ENCODE measurements around the gene TTLL8.

TTLL8 gene

GRCh38 chr22:50061141-50061823 is 3.2 kb upstream of the TTLL8 start:
- no peak for DNase-seq

- no peak for DNase-seq
These were observed 2.5 kb upstream of the TTLL8 start for GRCh38 chr22:50060441-50061140.

DNA sequence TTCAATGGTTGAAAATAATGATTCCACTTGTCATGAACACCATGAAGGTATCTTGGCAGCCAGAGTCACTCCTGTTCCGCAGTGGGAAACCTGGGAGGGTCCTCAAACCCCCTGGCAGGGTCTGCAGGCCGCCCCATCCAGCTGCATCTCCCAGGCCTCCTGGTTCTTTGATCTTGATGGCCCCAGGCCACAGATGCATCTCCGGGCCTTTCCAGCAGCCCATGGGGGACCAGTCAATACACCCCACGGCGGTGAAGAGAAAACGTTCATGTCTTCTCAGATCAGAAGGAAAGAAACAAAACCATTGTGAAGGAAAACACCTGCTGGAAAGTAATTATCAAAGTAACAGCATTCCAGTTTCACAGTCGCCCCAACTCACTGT is 1.8 kb upstream of the TTLL8 start:
- DNase-seq = no peak

- DNase-seq = no peak
These were observed 1.1 kb upstream of the TTLL8 start for GRCh38 chr22:50058906-50059880.

DNA sequence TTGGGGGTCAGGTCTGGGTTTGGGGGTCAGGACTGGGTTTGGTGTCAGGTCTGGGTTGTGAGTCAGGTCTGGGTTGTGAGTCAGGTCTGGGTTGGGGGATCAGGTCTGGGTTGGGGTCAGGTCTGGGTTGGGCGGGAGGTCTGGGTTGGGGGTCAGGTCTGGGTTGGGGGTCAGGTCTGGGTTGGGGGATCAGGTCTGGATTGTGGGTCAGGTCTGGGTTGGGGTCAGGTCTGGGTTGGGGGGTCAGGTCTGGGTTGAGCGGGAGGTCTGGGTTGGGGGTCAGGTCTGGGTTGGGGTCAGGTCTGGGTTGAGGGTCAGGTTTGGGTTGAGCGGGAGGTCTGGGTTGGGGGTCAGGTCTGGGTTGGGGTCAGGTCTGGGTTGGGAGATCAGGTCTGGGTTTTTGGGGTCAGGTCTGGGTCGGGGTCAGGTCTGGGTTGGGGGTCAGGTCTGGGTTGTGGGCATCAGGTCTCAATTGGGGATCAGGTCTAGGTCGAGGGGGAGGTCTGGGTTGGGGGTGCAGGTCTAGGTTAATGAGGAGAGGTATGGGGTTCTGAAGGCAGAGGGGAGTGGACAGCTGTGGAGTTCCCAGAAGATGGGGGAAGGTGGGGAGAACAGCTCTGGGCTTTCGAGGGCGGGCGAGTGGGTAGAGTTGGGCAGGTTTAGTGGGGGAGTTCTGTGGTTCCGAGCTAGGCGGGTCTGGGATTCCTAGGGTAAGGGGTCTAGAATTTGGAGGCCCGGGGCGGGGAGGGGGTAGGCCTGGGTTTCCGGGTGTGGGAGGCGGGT is 629 bp downstream of the TTLL8 start:
- DNase-seq = no peak

- no peak for DNase-seq
These were observed 1.7 kb downstream of the TTLL8 start for GRCh38 chr22:50056214-50056972.

GRCh38 chr22:50053861-50054260 is 4.2 kb downstream of the TTLL8 start:
- DNase-seq = no peak

DNA sequence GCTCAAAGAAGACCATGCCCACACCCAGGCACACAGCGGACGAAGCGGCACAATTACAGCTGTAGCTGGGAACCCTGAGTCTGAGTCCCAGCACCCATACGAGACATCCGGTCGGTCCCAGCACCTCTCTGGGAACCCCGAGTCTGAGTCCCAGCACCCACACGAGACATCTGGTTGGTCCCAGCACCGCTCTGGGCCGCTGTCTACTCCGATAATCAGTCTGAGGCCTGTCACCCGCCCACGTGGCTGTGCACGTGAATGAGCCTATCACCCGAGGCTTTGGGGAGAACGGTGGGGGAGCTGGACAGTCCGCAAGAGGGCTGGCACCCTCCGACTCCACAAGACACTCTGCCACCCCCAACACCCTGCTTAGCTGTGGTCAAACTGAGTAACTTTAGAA is 6.2 kb downstream of the TTLL8 start:
- no peak for DNase-seq

DNA sequence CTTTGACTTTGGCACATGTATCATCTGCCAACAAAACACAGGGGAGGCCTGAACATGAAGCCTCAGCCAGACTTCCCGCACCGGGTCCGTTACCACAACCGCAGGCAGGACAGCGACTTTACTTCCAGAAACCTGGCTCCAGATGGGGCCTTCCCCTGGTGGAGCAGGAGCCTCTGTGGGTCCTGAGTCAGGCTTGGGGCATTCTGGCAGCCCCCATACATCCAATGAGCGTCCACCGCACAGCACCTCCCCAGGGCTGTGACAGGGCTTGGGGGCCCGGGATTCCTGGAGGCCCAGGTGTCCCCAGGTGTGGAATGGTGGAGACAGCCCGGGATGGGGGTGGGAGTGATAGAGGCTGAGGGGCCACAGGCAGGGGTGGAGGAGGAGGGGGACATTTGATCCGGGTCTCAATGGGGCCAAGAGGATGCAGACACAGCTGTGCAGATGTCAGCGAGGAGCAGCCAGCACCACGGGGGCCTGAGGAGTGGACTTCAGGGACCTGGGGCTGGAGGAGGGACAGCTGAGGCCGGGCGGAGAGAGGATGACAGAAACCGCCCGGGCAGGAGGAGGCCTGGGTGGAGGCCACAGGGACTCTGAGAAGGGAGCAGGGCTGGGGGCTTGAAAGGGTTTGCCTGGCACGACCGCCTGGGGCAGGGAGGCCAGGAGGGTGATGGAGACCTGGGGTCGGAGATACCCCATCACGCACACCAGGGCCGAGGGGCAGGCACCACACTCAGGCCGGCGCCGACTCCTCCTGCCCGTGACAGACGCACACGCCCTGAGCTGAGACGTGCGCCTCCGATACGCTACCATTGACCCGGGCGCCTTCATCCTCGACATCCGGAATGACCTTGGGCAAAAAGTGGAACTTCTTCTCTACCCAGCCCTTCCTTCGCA is 8.6 kb downstream of the TTLL8 start:
- DNase-seq = no peak

DNA sequence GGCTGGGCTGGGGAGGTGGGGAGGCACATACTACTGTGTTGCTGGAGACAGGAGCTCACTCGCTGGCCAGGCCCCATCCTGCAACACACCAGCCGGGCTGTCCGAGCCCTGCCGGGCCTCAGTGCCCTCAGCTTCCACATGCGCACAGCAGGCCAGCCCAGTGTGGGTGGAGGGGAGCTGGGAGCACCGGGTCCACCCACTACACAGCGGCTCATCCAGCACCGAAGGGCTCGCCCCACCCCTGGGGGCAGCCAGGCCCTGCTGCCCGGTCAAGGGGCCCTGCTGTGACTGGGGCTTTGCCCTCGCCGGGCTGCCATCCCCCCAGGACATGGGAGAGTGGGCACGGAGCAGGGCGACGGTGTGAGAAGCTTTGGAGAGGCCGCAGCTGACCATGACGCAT is 9.3 kb downstream of the TTLL8 start:
- DNase-seq = no peak

- DNase-seq = no peak
These were observed 9.9 kb downstream of the TTLL8 start for GRCh38 chr22:50048061-50048765.

GRCh38 chr22:50047346-50047745 is 10.8 kb downstream of the TTLL8 start:
- no peak for DNase-seq

- DNase-seq = no peak
These were observed 11.4 kb downstream of the TTLL8 start for GRCh38 chr22:50046481-50047245.

GRCh38 chr22:50046019-50046415 is 12.1 kb downstream of the TTLL8 start:
- DNase-seq = no peak

DNA sequence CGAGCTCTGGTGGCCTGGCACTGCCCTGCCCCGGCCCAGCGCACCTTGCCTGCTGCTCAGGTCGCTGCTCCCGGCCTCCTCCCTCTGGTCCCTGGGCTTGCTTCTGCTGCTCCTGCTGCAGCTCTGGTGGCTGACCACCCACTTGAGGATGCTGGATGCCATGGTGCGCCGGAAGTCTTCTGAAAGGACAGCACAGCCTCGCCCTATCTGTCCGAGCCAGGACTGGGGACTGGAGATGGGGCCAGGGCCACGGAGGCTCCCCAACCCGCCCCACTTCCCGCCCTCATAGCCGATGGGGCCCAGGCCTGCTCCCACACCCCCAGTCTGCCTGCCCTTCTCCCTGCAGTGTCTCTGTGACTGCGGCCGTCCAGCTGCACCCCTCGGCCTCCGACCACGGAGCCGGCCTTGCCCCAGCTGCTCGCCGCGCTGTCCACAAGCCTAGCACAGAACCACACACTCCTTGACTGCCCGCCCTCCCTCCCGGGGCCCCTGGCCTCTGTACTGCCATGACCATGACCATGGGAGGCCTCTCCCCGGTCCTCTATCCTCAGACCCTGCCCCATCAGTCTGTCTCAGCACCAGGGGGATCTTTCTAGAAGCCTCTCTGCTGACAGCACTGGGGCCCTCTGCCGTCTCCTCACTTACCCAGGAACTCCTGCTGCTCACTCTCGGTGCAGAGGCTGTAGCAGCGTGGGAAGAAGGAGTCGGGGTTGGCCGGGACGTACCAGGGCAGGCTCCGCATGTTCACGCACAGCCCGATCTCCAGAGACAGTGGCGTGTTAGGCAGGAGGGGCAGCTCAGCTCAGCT is 12.7 kb downstream of the TTLL8 start:
- DNase-seq = no peak

- DNase-seq = no peak
These were observed 13.5 kb downstream of the TTLL8 start for GRCh38 chr22:50044485-50045118.

GRCh38 chr22:50041361-50042065 is 16.6 kb downstream of the TTLL8 start:
- no peak for DNase-seq
